Dedifferentiated amniotic fluid mesenchymal stem cell (primary cell): ENCODE results near the gene CDK14.
A peak's percentile ranks its signal among the peaks of the same experiment; 100 is the strongest.
"Not testable (repeated sequence)": the region's sequence is repeated elsewhere in the genome, so short reads cannot be mapped to it uniquely, and the experiment has no call there.

Source experiments
- DNase-seq: peaks from one replicate; pipeline ENCODE4 v3.0.0-alpha.2; 2016; ENCODE audit errors: extremely low spot score

The CDK14 gene

GRCh38 chr7:90629297-90629918, 33.3 kb downstream of the CDK14 start:
- DNase-seq: peak; percentile 30

GRCh38 chr7:90631502-90631901, 35.4 kb downstream of the CDK14 start:
- no peak for DNase-seq

DNA sequence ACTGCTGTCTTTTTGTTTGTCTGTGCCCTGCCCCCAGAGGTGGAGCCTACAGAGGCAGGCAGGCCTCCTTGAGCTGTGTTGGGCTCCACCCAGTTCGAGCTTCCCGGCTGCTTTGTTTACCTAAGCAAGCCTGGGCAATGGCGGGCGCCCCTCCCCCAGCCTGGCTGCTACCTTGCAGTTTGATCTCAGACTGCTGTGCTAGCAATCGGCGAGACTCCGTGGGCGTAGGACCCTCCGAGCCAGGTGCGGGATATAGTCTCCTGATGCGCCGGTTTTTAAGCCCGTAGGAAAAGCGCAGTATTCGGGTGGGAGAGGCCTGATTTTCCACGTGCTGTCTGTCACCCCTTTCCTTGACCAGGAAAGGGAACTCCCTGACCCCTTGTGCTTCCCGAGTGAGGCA, 43.6 kb downstream of the CDK14 start:
- DNase-seq: not testable (repeated sequence)

DNA sequence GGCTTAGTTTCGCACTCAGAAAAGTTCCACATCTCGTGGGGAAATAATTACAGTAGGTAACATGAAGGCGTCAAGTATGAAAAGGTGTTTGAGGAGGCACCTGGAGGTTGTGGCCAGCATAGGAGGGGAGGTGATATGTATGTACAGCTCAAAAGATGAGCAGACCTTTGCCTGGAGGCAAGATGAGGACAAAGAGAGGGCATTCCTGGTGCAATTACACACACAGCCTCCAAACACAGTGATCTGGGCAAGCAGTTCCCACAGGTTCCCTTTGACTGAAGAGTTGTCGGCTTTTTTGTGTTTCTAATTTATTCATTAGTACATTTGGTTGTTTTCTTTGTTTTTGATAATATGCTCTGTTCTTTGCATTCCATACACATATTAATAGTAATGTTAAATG, 46.9 kb downstream of the CDK14 start:
- DNase-seq: no peak

DNA sequence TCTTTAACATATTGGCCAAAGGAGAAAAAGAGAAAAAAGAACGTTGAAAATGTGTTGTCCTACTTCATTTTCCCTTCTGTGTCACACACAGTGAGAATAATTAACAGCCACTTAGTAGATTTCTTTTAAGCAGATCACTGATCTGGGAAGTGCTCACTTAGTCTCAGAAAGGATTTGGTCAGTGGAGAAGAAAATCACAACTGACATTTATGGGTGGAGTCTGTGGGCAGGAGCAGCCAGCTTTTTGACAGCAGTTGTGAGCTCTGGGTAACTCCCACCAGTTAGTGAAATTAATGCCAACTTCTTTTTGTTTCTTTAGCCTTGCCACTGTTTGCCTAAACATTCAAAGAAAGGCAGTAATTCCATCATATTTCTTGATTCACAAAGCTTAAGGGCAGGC, 49.7 kb downstream of the CDK14 start:
- no peak for DNase-seq

DNA sequence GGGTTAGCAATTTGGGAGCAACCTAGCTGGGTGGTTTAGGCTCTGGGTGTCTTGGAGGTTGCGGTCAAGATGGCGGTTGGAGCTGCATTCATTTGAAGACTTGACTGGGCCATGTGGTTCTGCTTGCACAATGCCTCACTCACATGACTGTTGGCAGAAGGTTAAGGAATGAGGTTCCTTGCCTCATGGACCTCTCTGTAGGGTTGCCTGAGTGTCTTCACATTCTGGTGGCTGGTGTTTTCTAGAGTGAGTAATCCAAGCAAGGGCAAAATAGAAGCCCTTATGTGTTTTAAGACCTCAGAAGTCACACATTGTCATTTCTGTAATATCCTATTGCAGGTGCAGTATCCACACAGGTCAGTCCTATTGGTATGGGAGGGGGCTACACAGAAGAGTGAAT, 52.0 kb downstream of the CDK14 start:
- DNase-seq: no peak

- no peak for DNase-seq
These were observed 52.7 kb downstream of the CDK14 start for GRCh38 chr7:90648834-90649233.

- no peak for DNase-seq
These were observed 58.8 kb downstream of the CDK14 start for GRCh38 chr7:90654718-90655427.

GRCh38 chr7:90655566-90655965, 59.4 kb downstream of the CDK14 start:
- no peak for DNase-seq

DNA sequence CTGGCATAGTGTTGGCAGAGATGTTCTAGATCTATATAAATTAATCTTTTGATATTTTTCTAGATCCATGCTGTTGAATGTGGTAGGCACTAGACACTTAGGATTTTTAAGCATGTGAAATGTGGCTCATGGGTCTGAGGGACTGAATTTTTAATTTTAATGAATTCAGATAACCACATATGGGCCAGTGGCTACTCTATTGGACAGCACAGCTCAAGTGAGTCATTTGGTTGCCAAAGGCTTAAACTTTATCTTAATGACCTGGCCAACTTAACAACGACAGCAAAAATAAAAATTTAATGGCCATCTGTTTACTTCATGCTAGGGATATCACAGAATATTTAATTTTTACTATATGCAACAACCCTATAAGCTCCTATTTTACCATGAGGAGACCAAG, 61.4 kb downstream of the CDK14 start:
- DNase-seq: no peak

- DNase-seq: no peak
These were observed 64.0 kb downstream of the CDK14 start for GRCh38 chr7:90660100-90660499.

GRCh38 chr7:90660819-90661218, 64.7 kb downstream of the CDK14 start:
- no peak for DNase-seq

GRCh38 chr7:90661290-90662151, 65.4 kb downstream of the CDK14 start:
- no peak for DNase-seq

DNA sequence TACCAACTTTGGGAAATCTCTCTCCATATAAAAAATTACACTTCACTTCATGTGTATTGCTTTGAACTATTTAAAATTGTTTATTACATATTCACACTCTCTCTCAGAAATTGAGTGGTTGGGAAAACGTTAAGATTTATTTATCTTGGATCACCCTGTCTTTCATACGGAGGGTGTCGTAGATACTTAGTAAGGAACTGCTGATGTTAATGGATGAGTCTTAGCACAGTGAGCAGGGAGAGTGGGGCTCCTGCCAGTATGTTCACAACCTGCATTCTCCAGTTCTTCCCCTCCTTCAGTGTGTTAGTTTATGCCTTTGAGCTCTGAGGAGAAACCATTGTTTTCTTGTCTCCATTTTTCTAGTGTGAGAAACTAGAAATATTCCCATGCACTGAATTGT, 67.1 kb downstream of the CDK14 start:
- no peak for DNase-seq

DNA sequence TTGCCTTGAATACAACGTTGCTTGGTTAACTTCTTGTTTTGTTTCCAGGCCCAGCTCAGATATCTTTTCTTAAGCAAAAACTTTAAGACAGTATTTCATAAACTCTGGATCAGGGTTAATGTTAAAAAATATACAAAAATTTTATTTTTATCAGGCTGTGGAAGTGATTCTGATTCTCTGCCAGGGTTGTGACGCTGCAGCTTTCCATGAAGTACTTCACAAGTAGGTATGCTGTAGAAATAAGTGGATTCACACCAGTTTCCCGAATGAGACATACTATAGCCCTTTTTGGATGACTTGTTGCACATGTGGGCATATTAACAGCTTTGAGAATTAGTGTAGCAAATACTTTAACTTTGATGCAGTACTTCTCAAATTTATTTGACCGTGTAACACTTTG, 70.1 kb downstream of the CDK14 start:
- DNase-seq: no peak

DNA sequence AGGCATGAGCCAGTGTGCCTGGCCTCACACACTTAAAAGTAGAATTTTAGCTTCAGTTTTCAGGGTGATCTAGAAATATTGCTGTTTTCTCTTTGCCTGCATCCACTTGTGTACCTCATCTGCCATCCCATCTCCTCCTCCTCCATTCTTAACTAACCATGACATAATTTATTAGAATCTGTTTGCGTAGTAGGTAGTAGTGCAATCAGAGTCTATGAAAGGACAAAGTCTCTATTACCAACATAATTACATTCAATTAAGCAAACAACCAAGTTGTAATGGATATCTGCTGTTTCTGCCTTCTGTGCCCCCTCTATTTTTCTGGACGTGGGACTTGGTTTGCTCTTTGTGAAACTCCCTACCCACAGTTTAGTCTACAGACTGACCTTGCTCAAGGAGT, 72.9 kb downstream of the CDK14 start:
- no peak for DNase-seq

GRCh38 chr7:90669492-90669891, 73.4 kb downstream of the CDK14 start:
- DNase-seq: no peak

- no peak for DNase-seq
These were observed 75.5 kb downstream of the CDK14 start for GRCh38 chr7:90671571-90671970.

GRCh38 chr7:90672210-90672609, 76.1 kb downstream of the CDK14 start:
- DNase-seq: no peak

DNA sequence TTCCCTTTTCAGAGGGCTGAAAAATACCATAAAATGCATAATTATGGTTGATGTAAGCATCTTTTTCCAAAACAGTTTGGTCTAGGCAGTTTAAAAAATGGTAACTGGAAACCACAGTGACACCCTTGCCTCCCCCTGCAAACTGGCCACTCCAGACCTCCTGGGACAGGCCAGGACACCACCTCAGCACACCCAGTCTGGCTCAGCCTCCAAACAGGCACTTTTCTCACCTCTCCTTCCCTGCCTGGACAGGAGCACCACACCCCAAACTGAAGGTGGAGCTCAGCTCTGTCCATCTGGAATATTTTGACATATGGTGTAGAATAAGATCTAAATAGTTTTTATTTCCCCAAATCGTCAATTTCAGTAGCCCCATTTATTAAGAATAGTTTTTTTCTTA, 78.5 kb downstream of the CDK14 start:
- no peak for DNase-seq

- no peak for DNase-seq
These were observed 79.9 kb downstream of the CDK14 start for GRCh38 chr7:90675982-90676381.

DNA sequence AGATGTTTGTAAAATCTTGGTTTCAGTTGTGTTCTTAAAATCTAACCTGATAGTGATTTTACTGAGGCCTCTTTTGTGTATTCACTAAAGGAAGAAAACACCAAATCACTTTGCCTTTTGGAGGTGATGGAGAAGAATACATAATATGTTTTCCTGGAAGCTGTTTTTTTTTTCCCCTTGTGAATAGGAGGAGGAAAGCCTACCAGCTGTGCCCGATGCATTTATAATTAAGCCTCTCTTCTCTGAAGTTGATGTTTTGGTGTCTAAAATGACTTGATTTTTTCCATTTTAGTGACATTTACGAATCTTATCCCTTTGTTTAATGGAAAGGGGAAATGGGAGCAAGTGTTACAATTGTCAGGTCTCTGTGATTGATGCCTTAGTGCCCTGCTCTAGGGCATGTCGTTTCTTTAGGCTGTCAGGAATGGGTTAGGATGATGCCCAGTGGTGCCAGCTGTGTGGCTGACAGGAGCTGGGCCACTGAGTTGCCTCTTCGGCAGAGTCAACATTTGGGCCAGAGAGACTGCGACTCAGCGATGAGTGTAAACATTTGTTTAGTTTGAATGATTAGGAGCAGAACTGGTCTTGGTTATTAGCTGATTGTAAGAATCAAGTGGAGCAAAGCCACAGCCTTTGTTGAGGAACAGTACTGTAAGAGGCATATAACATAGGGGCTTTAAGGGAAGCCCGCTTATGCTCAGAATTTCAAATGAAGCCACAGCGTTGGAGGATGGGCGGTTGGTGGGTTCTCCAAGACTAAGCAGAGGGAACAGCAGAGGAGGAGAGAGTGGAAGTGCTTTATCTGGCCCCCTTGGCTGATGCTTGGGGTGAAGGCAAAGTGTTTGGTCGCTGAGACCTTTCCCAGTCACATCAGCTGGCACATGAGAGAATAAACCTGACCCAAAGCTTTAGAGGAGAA, 81.6 kb downstream of the CDK14 start:
- DNase-seq: no peak
